Sigmoid colon (tissue), 7 donors: ENCODE measurements around the gene MYO7A. TPM values are rescaled to one million over a fixed set of nuclear protein-coding genes. Genes with fewer than 3 reads are reported as not detected.
A peak's percentile ranks its signal among the peaks of the same experiment; 100 is the strongest.

ENCODE experiments used
- DNase-seq: peaks from one replicate; pipeline ENCODE4 v3.0.0-alpha.2; 2019
- H3K27ac ChIP-seq, 4 donors: fragments of 200-600 bp; sonication (generic); one replicate each; pipeline ENCODE4 v1.5.1; 2016 to 2019; ENCODE audit warnings: mild to moderate bottlenecking in 1 of 4
- H3K27me3 ChIP-seq, 3 donors: fragments of 200-600 bp; sonication (generic); one replicate each; pipeline ENCODE4 v1.5.1; 2019; ENCODE audit warnings: mild to moderate bottlenecking in 1 of 3
- H3K36me3 ChIP-seq, 4 donors: fragments of 200-600 bp; sonication (generic); one replicate each; pipeline ENCODE4 v1.5.1; 2016 to 2019
- H3K4me1 ChIP-seq, 4 donors: fragments of 200-600 bp; sonication (generic); one replicate each; pipeline ENCODE4 v1.5.1; 2017 to 2019
- H3K4me3 ChIP-seq, 4 donors: fragments of 200-600 bp; sonication (generic); one replicate each; pipeline ENCODE4 v1.5.1; 2017 to 2019; ENCODE audit warnings: mild to moderate bottlenecking in 2 of 4, moderate library complexity in 1 of 4
- H3K9me3 ChIP-seq, 4 donors: fragments of 200-600 bp in 3 of 4; sonication (generic) in 3 of 4; one replicate each; pipeline versions ENCODE4 v1.5.1 to v1.6.1; 2013 to 2019
- CTCF ChIP-seq, 4 experiments: fragments of 450-650 bp in 3 of 4; fragments of 200-600 bp in 1 of 4; IDR thresholded peaks; one replicate each; pipeline ENCODE4 v1.5.1; 2016 to 2019; ENCODE audit warnings: antibody characterized with exemption in 4 of 4, mild to moderate bottlenecking in 3 of 4, moderate library complexity in 2 of 4
- EP300 ChIP-seq, 4 donors: sonication (generic); formaldehyde crosslinking; IDR thresholded peaks; one replicate each; pipeline ENCODE4 v1.6.1; 2017; ENCODE audit warnings: antibody characterized with exemption in 4 of 4
- POLR2A ChIP-seq, 2 donors: fragments of 450-650 bp; IDR thresholded peaks; one replicate each; pipeline ENCODE4 v1.6.1; 2016; ENCODE audit warnings: antibody characterized with exemption in 2 of 2, mild to moderate bottlenecking in 2 of 2, moderate library complexity in 2 of 2
- POLR2AphosphoS5 ChIP-seq, 4 donors: sonication (generic); formaldehyde crosslinking; IDR thresholded peaks; one replicate each; pipeline ENCODE4 v1.6.1; 2017; ENCODE audit warnings: antibody characterized with exemption in 4 of 4
- WGBS, 2 donors: extraction: QIAGEN DNeasy Blood & Tissue Kit; methylation state at CpG; one replicate each; pipeline ENCODE4 v1.1.7; 2013; 5-methylcytosine and 5-hydroxymethylcytosine counted together
- intact Hi-C: fragments of 100-400 bp; cut with DNase I; formaldehyde crosslinking; loops from one replicate; pipeline ENCODE4 v1.15.1; 2023
- polyA plus RNA-seq, 3 donors: library from polyadenylated mRNA; stranded (reverse); fragments of 200-250 nt; gene quantifications; one replicate each; pipeline ENCODE4 v1.2.3, GENCODE V29; 2013
- total RNA-seq, 4 donors: library from RNA; depleted of rRNA; stranded (reverse); fragments of >200 nt; gene quantifications; one replicate each; pipeline ENCODE4 v1.1.0, GENCODE V29; 2016
- donor health status: healthy with polysubstance abuse.
- donor health status: Bipolar disorder and iron deficiency.
- donor health status: healthy.

MYO7A gene
- total and polyA plus RNA-seq, 7 donors = 1.8 to 12.8 (median 7.7) TPM

GRCh38 chr11:77201370-77201769, 73.3 kb downstream of the MYO7A start:
- no peak overlapping the region for H3K27ac ChIP-seq
- no peaks in the 10 kb centered on the region for H3K36me3 ChIP-seq
- H3K27me3 ChIP-seq = no peaks in the 10 kb centered on the region
- 92% methylated on average over 11 of the region's 11 CpGs for WGBS, 2 donors
- no peaks in the 10 kb centered on the region for H3K9me3 ChIP-seq
- intact Hi-C loops = no loop called here
- no peak overlapping the region for H3K4me3 ChIP-seq
- no peaks in the 10 kb centered on the region for H3K4me1 ChIP-seq
- TF ChIP-seq POLR2A (IDR thresholded peaks at IDR 0.05) (no peak), EP300 (IDR thresholded peaks at IDR 0.05) (no peak), CTCF (IDR thresholded peaks at IDR 0.05) (no peak), POLR2AphosphoS5 (IDR thresholded peaks at IDR 0.05) (no peak)
- DNase-seq = peak; percentile 38

GRCh38 chr11:77201991-77202841, 74.2 kb downstream of the MYO7A start:
- Histone ChIP-seq H3K4me3 (no peak overlapping the region), H3K27me3 (no peaks in the 10 kb centered on the region), H3K9me3 (no peaks in the 10 kb centered on the region), H3K27ac (no peak overlapping the region), H3K4me1 (no peaks in the 10 kb centered on the region), H3K36me3 (no peaks in the 10 kb centered on the region)
- TF ChIP-seq POLR2A (IDR thresholded peaks at IDR 0.05) = no peak
- TF ChIP-seq CTCF (IDR thresholded peaks at IDR 0.05) = no peak
- no peak for TF ChIP-seq EP300 (IDR thresholded peaks at IDR 0.05)
- TF ChIP-seq POLR2AphosphoS5 (IDR thresholded peaks at IDR 0.05) = no peak
- intact Hi-C loops = no loop called here
- DNase-seq = peak; percentile 45
- WGBS, 2 donors = 95 to 96% methylated on average over 23 of the region's 23 CpGs

DNA sequence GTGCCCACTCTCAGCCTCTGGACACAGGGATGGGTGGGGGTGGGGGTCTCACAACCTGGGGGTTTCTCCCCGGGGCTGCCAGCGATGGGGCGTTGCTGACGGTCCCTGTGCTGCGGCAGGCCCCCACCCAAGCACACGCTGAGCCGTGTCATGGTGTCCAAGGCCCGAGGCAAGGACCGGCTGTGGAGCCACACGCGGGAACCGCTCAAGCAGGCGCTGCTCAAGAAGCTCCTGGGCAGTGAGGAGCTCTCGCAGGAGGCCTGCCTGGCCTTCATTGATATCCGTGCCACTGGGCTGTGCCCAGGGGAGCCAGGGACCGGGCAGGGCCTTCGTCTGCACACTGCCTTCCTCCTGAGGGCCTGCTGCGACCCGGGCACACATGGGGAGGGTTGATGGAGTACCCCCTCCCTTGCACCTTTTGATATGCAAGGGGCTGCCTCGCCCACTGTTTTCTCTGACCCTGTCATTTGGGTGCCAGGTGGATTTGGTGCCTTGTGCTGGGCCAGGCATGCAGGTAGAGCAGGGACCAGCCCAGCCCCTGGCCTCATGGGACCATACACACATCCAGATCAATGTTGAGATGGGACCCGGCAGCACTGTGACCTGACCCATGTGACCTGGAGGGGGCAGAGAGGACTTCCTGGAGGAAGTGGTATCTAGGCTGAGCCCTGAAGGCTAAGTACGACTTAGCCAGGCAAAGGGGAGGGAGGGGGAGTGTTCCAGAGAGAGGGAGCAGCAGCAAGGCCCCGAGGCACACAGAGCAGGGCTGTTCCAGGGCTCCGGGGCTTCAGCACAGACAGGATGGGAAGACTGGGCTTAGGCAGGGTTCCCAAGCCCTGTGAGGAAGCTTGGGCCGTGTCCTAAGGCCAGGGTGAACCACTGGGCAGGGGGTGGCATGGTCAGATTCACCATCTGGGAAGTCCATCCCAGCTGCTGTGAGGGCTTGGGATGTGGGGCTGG, 75.2 kb downstream of the MYO7A start:
- Histone ChIP-seq H3K4me1 (no peaks in the 10 kb centered on the region), H3K36me3 (no peaks in the 10 kb centered on the region), H3K27me3 (no peaks in the 10 kb centered on the region), H3K9me3 (no peaks in the 10 kb centered on the region), H3K4me3 (no peak overlapping the region), H3K27ac (no peak overlapping the region)
- DNase-seq = peak; percentile 51
- intact Hi-C loops = no loop called here
- no peak for TF ChIP-seq POLR2AphosphoS5 (IDR thresholded peaks at IDR 0.05)
- no peak for TF ChIP-seq EP300 (IDR thresholded peaks at IDR 0.05)
- TF ChIP-seq POLR2A (IDR thresholded peaks at IDR 0.05) = no peak
- no peak for TF ChIP-seq CTCF (IDR thresholded peaks at IDR 0.05)
- 92% methylated on average over 25 of the region's 25 CpGs for WGBS, 2 donors

DNA sequence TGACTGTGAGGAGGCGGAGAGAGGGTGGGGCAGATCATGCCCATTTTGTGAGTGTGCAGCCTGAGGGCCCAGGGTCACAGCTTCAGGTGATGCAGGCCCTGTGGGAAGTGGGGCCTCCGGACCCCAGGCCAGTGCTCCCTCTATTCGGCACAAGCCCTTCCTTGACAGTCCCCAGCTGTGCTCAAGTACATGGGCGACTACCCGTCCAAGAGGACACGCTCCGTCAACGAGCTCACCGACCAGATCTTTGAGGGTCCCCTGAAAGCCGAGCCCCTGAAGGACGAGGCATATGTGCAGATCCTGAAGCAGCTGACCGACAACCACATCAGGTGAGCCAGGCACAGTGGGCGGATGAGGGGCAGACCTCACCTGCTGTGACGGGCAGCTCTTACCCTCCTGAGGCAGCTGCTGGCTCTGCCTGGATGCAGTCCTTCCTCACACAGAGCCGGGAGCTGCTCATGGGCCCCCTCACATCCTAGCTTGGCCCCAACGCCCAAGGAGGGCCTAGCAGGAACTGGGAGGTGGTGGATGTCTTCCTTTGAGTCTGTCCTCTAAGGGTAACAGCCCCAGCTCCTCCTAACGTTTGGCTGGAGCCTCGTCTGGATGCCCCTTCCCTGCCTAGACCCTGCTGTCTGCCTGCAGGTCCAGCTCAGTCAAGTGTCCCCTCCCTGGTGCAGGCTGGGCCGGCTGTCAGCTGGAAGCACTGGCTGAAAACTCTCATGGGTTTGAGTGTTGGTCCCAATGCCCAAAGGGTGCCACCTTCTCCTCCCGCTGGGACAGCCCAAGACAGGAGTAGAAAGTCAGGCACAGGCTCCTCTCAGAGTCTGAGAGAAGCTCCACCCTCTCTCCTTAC, 76.1 kb downstream of the MYO7A start:
- intact Hi-C loops = no loop called here
- Histone ChIP-seq H3K9me3 (no peaks in the 10 kb centered on the region), H3K27me3 (no peaks in the 10 kb centered on the region), H3K4me3 (no peak overlapping the region), H3K4me1 (no peaks in the 10 kb centered on the region), H3K27ac (no peak overlapping the region), H3K36me3 (no peaks in the 10 kb centered on the region)
- 87 to 88% methylated on average over 20 of the region's 20 CpGs for WGBS, 2 donors
- TF ChIP-seq EP300 (IDR thresholded peaks at IDR 0.05) (no peak), POLR2AphosphoS5 (IDR thresholded peaks at IDR 0.05) (no peak), POLR2A (IDR thresholded peaks at IDR 0.05) (no peak), CTCF (IDR thresholded peaks at IDR 0.05) (no peak)
- DNase-seq = peak; percentile 50
